Fibroblast of villous mesenchyme (primary cell): ENCODE data around the gene LBHD2. TPM values are rescaled to one million over a fixed set of nuclear protein-coding genes. Genes with fewer than 3 reads are reported as not detected.

Experiments
- DNase-seq: peaks from one replicate; pipeline ENCODE4 v3.0.0-alpha.2; 2010; ENCODE audit warnings: low read depth
- H3K4me3 ChIP-seq: 2 replicates; pipeline ENCODE4 v1.5.1; 2011; ENCODE audit warnings: low read depth, mild to moderate bottlenecking, low read length
- CTCF ChIP-seq: IDR thresholded peaks from 2 replicates; pipeline ENCODE4 v1.5.1; 2012; ENCODE audit warnings: low read depth, mild to moderate bottlenecking, low read length; ENCODE audit not compliant: insufficient read depth
- total RNA-seq: library from RNA; depleted of rRNA; stranded (reverse); fragments of >200 nt; gene quantifications from 2 replicates; pipeline ENCODE4 v1.2.3, GENCODE V29; 2012

LBHD2 gene
- total RNA-seq, 1 donor = not detected

DNA sequence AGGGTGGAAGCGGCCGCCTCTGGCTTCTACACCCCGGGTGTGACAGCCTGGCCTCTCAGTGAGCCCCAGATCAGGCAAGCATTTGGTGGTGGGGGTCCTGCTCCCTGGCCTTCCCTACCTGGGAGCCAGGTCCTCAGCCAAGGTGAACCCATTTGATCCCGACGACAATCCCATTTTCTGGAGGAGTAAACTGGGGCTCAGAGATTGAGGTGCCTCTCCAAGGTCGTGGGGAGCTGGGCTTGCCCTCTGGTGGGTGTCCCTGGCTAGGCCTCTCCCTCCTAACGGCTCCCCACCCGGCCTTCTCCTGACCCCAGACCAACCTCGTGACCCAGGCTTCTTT lies 7.8 kb downstream of the LBHD2 start:
- DNase-seq = no peak
- no peak for TF ChIP-seq CTCF
- peak overlapping the region; percentile 45 for H3K4me3 ChIP-seq

GRCh38 chr14:103093856-103094405 lies 9.9 kb downstream of the LBHD2 start:
- H3K4me3 ChIP-seq = peak overlapping the region; percentile 49
- no peak for DNase-seq
- TF ChIP-seq CTCF = no peak

DNA sequence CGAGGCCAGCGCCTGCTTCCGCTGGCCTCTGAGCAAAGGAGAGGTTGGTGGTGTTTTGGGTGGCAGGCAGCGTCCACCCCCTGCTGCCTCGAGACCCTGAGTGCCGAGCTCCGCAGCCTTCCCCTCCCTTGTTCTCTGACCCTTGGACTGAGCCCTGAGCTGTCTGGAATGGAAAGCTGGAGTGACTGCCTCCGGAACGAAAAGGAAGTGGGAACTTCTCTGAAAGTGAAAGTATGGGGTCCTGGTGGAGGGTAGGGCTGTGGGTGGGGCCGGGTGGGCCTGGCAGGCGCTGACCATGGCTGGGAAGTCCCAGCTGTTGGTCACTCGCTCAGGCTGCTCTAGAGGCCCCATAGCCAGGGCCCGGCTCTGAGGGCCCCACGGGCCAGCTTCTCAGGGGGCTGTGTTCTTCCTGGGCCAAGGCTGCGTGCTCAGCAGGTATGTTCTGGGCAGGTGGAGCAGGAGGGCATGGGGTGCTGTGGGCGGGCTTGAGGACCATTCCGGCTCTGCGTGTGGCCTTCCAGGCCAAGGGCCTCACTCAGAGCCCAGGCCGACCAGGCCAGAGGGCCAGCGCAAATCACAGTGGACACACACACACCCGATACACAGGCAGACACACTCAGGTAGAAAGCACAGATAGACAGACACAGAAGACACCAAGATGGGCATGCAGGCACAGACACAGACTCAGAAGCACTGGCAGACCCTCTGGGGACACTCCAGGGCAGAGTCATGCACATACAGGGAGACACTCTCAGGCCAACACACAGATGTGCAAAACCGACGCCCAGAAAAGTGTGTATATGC lies 10.6 kb downstream of the LBHD2 start, which contains the start of gene EXOC3L4:
EXOC3L4 (plus strand) TSS at position 320 of the 804 bp plus-strand sequence. CDS start 5,495 bp downstream, outside the sequence.
- TF ChIP-seq CTCF = no peak
- peak within 1 kb of the TSS; percentile 49 for H3K4me3 ChIP-seq
- DNase-seq = peak; percentile 69

GRCh38 chr14:103095210-103095778 lies 11.3 kb downstream of the LBHD2 start:
- TF ChIP-seq CTCF = no peak
- DNase-seq = no peak
- H3K4me3 ChIP-seq = peak overlapping the region; percentile 49

DNA sequence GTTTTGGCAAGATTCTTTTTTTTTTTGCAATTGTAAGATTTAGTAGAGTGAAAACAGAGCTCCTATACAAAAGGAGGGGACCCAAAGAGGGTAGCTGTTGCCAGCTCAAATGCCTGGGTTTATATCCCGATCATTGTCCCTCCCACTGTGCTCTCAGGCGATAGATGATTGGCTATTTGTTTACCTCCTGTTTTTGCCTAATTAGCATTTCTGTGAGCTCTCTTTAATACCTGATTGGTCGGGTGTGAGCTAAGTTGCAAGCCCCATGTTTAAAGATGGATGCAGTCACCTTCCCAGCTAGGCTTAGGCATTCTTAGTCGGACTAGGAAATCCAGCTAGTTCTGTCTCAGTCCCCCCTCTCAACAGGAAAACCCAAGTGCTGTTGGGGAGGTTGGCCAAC lies 12.4 kb downstream of the LBHD2 start:
- no peak for TF ChIP-seq CTCF
- DNase-seq = no peak

GRCh38 chr14:103097244-103097993 lies 13.4 kb downstream of the LBHD2 start:
- H3K4me3 ChIP-seq = no peak overlapping the region
- no peak for TF ChIP-seq CTCF
- DNase-seq = no peak

More for the DNA sequence above, 12.4 kb downstream of the LBHD2 start:
- no peak overlapping the region for H3K4me3 ChIP-seq
